Gastroesophageal sphincter (tissue), 3 donors: ENCODE results near the gene C19orf53.

Experiments
- POLR2A ChIP-seq, 2 donors: fragments of 450-650 bp; IDR thresholded peaks; one replicate each; pipeline ENCODE4 v1.6.1; 2017; ENCODE audit warnings: antibody characterized with exemption in 2 of 2, mild to moderate bottlenecking in 2 of 2, moderate library complexity in 1 of 2
- TF ChIP-seq, protein P1 (sequence below), 4 experiments: fragments of 200-600 bp in 2 of 4; fragments of 450-650 bp in 2 of 4; sonication (generic) in 1 of 4; IDR thresholded peaks; one replicate each; pipeline ENCODE4 v1.5.1; 2017 to 2019; ENCODE audit warnings: antibody characterized with exemption in 4 of 4, mild to moderate bottlenecking in 2 of 4, moderate library complexity in 2 of 4

DNA sequence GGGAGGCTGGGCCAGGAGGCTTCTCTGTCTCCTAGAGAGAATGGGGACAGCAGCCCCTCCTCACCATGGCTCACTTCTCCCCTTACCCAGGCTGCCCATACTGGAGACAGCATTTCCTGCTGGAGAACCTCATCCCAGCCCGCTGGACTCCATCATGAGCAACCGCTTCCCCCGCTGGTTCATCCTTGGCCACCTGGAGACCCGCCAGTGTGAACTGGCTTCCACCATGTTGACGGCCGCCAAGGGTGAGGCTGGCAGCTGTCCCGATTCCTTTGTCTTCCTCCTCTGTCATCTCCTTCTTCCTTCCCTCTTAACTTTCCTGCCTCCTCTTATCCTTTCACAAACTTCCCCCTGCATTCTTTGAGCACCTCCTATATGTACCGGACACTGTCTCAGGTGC is 49.0 kb downstream of the C19orf53 start:
- TF ChIP-seq, protein P1, sequence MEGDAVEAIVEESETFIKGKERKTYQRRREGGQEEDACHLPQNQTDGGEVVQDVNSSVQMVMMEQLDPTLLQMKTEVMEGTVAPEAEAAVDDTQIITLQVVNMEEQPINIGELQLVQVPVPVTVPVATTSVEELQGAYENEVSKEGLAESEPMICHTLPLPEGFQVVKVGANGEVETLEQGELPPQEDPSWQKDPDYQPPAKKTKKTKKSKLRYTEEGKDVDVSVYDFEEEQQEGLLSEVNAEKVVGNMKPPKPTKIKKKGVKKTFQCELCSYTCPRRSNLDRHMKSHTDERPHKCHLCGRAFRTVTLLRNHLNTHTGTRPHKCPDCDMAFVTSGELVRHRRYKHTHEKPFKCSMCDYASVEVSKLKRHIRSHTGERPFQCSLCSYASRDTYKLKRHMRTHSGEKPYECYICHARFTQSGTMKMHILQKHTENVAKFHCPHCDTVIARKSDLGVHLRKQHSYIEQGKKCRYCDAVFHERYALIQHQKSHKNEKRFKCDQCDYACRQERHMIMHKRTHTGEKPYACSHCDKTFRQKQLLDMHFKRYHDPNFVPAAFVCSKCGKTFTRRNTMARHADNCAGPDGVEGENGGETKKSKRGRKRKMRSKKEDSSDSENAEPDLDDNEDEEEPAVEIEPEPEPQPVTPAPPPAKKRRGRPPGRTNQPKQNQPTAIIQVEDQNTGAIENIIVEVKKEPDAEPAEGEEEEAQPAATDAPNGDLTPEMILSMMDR (IDR thresholded peaks at IDR 0.05) = no peak
- TF ChIP-seq POLR2A (IDR thresholded peaks at IDR 0.05) = no peak
